GM21723 (cell line): ENCODE results near the gene ANO7.

Source experiments
- ATAC-seq: cut with Tn5 transposase; IDR thresholded peaks from one replicate; pipeline ENCODE4 v1.9.1; 2021; ENCODE audit warnings: mild to moderate bottlenecking, moderate library complexity; ENCODE audit not compliant: unreplicated experiment

The ANO7 gene

GRCh38 chr2:241156971-241157441, 31.5 kb upstream of the ANO7 start:
- ATAC-seq = no peak

- ATAC-seq = no peak
These were observed 30.5 kb upstream of the ANO7 start for GRCh38 chr2:241157841-241158545.

- ATAC-seq = no peak
These were observed 30.0 kb upstream of the ANO7 start for GRCh38 chr2:241158546-241158900.

- no peak for ATAC-seq
These were observed 29.4 kb upstream of the ANO7 start for GRCh38 chr2:241159116-241159515.

GRCh38 chr2:241160318-241160717, 28.2 kb upstream of the ANO7 start:
- no peak for ATAC-seq

GRCh38 chr2:241161646-241162281, 26.7 kb upstream of the ANO7 start:
- no peak for ATAC-seq

- ATAC-seq = no peak
These were observed 24.8 kb upstream of the ANO7 start for GRCh38 chr2:241163601-241164118.

- no peak for ATAC-seq
These were observed 20.1 kb upstream of the ANO7 start for GRCh38 chr2:241168366-241168765.

GRCh38 chr2:241173557-241173956, 14.9 kb upstream of the ANO7 start:
- ATAC-seq = no peak

- ATAC-seq = no peak
These were observed 10.7 kb upstream of the ANO7 start for GRCh38 chr2:241177526-241178334.

GRCh38 chr2:241178961-241179360, 9.5 kb upstream of the ANO7 start:
- ATAC-seq = no peak

- ATAC-seq = no peak
These were observed 8.6 kb upstream of the ANO7 start for GRCh38 chr2:241179899-241180298.

- ATAC-seq = no peak
These were observed 8.0 kb upstream of the ANO7 start for GRCh38 chr2:241180495-241180894.

- ATAC-seq = no peak
These were observed 6.4 kb upstream of the ANO7 start for GRCh38 chr2:241182126-241182525.

GRCh38 chr2:241182531-241183133, 5.8 kb upstream of the ANO7 start:
- ATAC-seq = no peak

GRCh38 chr2:241183221-241183620, 5.3 kb upstream of the ANO7 start:
- no peak for ATAC-seq

GRCh38 chr2:241184901-241185300, 3.6 kb upstream of the ANO7 start:
- ATAC-seq = no peak

- no peak for ATAC-seq
These were observed 2.5 kb upstream of the ANO7 start for GRCh38 chr2:241185961-241186360.

GRCh38 chr2:241187101-241187917, 1.2 kb upstream of the ANO7 start:
- no peak for ATAC-seq

GRCh38 chr2:241187918-241188234, 601 bp upstream of the ANO7 start:
- no peak for ATAC-seq
